NCI-H748 (cell line): ENCODE measurements around the gene MAGIX.
"Not testable (repeated sequence)": the region's sequence is repeated elsewhere in the genome, so short reads cannot be mapped to it uniquely, and the experiment has no call there.

Experiments used
- DNase-seq: peaks from one replicate; lab custom pipeline; 2025; ENCODE audit not compliant: unreplicated experiment; lab: John Stamatoyannopoulos, UW

Gene MAGIX

GRCh38 chrX:49162620-49163019, at the start of gene MAGIX:
MAGIX (plus strand) TSS chrX:49162758; CDS start chrX:49162890, 132 bp downstream.
- DNase-seq: no peak

DNA sequence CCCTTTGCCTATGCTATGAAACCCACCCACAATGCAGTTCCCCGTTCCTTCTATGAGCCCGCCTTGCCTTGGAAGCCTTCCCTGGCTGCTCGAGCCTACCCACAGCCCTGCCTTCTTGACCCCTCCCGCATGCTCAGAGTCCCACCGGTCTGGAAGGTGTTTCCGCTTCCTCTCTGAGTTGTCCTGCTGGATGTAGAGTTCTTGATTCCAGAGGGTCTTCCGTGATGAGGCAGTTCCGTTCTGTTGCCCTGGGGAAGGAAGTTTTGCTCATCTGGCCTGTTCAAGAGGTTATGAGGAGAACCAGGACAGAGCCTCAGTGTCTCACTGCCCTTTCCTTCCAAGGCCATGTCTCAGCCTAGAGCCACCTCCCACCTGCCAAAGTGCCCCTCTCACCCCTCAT, 46.5 kb upstream of the MAGIX start:
- no peak for DNase-seq

GRCh38 chrX:49116716-49117115, 45.8 kb upstream of the MAGIX start:
- no peak for DNase-seq

GRCh38 chrX:49117581-49117980, 45.0 kb upstream of the MAGIX start:
- DNase-seq: no peak

DNA sequence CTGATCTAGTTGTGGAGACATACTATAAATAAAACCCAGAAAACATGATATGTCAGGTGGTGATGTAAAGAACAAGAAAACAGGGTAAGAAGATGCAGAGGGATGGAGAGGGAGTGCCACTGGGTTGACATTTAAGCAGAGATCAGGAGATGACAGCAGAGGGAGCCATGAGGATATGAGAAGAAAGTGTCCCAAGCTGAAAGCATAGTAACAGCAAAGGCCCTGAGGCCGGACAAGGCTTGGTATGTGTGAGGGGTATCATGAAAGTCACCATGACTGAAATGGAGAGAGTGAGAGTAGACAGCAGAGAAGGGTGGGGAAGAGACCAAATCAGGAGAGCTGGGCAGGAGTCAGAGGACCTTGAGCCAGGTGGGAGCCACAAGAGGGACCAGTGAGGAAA, 42.5 kb upstream of the MAGIX start:
- no peak for DNase-seq

DNA sequence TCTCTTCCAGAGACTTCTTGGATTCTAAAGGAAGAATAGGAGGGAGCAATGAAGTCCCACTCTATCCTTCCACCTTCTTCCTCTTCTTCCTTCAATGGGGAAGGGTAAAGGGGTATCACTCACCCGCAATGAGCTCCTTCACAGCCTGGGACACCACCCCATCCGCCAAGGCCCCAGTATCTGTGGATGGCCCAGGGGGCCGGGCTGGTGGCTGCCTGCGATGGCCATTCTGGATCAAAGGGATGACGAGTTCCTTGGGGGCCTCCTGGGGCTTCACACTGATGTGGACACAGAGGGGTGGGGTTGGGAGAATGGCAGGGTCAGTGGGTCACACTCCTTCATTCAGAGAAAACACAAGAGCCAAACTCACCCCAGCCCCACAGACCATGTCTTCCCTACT, 40.1 kb upstream of the MAGIX start:
- no peak for DNase-seq

DNA sequence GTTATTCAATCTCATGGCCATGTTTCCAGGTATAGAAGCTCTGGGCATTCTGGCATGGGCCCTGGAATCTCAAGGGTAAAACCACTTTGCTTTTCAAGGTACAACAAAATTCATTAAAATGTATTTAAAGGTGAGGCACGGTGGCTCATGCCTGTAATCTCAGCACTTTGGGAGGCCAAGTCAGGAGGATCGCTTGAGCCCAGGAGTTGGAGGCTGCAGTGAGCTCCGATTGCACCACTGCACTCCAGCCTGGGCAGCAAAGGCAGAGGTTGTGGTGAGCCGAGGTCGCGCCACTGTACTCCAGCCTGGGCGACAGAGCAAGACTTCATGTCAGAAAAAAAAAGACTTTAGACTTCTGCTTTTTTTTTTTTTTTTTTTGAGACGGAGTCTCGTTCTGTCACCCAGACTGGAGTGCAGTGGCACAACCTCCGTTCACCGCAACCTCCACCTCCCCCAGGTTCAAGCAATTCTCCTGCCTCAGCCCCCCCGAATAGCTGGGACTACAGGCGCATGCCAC, 34.8 kb upstream of the MAGIX start:
- DNase-seq: not testable (repeated sequence)

- no peak for DNase-seq
Measured at GRCh38 chrX:49129427-49129826, 33.1 kb upstream of the MAGIX start.

- not testable (repeated sequence) for DNase-seq
Measured at GRCh38 chrX:49132275-49132674, 30.3 kb upstream of the MAGIX start.

GRCh38 chrX:49133759-49134158, 28.8 kb upstream of the MAGIX start:
- no peak for DNase-seq

DNA sequence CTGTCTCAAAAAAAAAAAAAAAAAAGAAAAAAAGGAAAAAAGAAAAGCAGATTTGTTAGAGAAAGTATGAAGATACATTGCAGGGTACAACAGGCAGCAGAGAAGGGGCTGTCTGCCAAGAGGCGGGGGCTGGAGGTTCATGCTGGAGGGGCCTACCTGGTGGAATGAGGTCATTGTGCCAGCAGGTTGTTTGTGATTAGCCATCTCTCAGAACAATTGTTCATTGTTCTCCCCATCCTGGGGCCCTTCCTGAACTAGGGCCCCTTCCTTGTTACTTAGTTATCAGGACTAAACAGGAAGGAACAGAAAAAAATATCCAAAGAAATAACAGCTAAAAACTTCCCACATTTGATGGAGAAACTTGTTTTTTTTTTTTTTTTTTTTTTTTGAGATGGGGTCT, 25.1 kb upstream of the MAGIX start:
- no peak for DNase-seq

GRCh38 chrX:49139713-49140112, 22.8 kb upstream of the MAGIX start:
- no peak for DNase-seq

- DNase-seq: peak; percentile 1
Measured at GRCh38 chrX:49142264-49142663, 20.3 kb upstream of the MAGIX start.

DNA sequence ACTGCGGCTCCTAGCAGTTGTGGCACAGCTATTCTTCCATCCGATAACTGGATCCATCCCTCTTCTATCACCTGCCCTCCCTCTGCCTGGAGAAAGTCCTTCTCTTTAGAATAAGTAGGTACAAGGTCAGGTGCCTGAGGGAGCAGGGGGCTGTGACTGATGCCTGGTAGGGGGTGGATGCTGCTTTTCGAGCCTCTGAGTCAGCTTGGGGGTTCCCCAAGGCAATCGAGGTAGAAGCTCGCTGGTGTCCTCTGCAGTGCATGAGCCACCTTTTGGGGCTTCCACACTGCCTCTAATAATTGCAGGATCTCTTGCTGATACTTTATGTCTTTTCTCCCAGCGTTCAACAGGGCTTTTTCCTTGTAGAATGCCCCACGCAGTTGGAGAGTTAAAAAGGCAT, 19.4 kb upstream of the MAGIX start:
- not testable (repeated sequence) for DNase-seq

DNA sequence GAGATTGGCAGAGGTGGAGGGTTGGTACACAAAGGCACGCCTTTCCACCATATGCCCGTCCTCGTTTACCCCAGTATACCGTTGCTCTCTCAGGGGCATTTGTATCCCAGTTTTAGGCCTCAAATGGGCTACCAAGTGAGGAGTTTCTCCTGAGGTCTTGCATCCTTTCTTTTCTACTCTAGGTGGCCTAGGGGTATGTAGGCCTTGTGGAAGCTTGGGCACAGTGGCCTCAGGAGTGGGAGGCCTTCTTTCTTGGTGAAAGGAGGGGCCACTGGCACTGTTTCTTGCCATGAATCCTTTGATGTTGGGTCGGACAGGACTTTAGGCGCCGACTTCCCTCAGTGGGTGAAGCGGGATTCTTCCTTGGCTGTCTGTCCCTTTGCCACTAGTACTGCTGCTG, 15.3 kb upstream of the MAGIX start:
- no peak for DNase-seq

GRCh38 chrX:49147936-49148335, 14.6 kb upstream of the MAGIX start:
- DNase-seq: no peak

DNA sequence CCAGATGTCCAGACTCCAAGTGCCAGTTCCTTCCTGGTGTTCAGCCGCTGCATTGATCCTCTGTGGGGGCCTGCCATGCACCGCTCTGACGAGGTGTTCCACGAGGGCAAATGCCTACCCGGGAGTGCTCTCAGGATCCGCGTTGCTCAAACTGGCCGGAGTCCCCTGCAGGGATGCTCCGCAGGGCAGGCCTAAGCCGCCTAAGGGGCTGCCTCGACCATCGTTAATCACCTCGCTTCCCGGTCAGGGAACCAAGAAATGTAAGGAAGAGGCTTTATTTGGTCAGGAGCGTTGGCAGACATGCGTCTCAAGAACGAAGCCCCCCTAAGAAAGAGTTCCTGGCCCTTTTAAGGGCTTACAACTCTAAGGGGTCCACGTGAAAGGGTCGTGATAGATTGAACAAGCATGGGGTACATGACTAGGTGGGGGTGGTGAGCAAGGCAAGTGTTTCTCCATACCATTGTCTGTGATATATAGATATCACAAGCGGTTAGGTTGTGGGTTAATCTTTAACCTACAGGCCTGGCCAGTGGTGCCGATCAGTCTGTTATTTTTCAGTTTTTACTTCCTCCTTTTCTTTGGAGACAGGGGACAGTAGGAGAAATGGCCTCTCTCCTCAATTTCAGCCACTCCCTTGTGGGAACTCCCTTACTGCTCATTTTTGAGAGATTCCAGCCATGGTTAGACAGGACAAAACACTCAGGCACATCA, 14.0 kb upstream of the MAGIX start:
- not testable (repeated sequence) for DNase-seq

GRCh38 chrX:49149291-49149690, 13.3 kb upstream of the MAGIX start:
- not testable (repeated sequence) for DNase-seq

DNA sequence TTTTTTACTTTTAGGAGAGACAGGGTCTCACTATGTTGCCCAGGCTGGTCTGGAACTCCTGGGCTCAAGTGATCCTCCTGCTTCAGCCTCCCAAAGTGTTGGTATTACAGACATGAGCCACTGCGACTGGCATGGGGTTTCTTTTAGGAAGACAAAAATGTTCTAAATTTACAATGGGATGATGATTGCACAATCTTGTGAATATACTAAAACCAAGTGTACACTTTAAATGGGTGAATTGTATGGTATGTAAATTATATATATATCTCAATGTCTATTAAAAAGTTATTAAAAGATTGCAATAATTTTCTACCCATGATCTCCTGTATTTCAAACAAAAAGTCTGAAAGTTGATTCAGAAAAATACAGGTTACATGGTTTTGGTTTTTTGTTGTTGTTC, 9.1 kb upstream of the MAGIX start:
- no peak for DNase-seq

GRCh38 chrX:49155243-49155899, 7.2 kb upstream of the MAGIX start:
- DNase-seq: peak; percentile 61

DNA sequence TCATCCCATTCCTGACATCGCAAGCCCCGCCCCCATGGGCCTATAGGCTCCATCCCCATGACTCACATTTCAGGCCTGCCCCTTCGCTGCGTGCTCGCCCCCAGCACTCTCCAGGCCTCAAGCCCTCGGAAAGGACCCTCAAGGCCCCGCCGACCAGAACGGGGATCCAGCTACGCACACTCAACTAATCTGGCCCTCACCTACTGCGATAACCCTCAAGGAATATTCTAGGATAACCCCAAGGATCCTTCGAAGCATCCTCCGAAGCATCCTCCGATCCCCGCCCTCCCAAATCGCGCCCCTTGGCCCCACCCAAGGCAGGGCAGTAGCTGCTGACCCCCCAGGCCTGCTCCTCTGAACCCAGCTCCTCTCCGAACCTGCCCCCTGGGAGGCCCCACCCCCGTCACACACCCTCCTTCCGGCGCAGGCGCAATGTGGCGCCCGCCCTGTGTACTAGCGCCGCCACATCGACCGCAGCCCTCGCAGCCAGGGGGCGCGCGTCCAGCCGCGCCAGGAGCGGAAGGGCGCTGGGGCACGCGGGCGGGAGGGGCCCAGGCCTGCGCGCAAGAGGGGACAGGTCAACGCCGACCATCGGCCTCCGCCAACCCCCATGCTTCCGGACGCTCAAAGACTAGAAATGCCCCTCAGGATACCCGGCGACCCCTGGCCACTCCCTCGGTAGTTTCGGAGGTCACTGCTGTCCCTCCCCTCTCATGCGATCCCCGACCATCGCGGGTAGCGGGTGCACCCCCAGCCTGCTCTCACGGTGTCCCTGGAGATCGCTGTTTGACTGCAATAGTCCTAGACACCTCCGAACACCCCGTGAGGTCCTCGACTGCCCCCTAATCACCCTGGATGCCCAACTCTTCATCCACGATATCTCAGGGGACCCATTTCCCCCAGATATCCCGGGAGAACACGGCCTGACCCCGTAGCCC, 6.4 kb upstream of the MAGIX start:
- DNase-seq: peak; percentile 88
